H9 (cell line): ENCODE results near the gene AFAP1L1. TPM values are rescaled to one million over a fixed set of nuclear protein-coding genes. Genes with fewer than 3 reads are reported as not detected.

Source experiments
- DNase-seq: peaks from one replicate; pipeline ENCODE4 v3.0.0-alpha.2; 2017
- H2AFZ ChIP-seq: one replicate; pipeline ENCODE4 v1.6.1; 2013; ENCODE audit warnings: mild to moderate bottlenecking, low read length, control low read depth, moderate library complexity
- H2AK5ac ChIP-seq: 2 replicates; pipeline ENCODE4 v1.6.1; 2013; ENCODE audit warnings: low read length, control low read depth, mixed read lengths; ENCODE audit not compliant: insufficient read length
- H2BK120ac ChIP-seq: one replicate; pipeline ENCODE4 v1.6.1; 2013; ENCODE audit warnings: low read depth, mild to moderate bottlenecking, low read length, control low read depth, inconsistent platforms; ENCODE audit not compliant: poor library complexity, severe bottlenecking
- H2BK12ac ChIP-seq: 2 replicates; pipeline ENCODE4 v1.6.1; 2013; ENCODE audit warnings: low read length, control low read depth, mixed read lengths, low read depth; ENCODE audit not compliant: insufficient read length
- H2BK15ac ChIP-seq: 2 replicates; pipeline ENCODE4 v1.6.1; 2013; ENCODE audit warnings: low read depth, low read length, control low read depth
- H2BK20ac ChIP-seq: one replicate; pipeline ENCODE4 v1.6.1; 2013; ENCODE audit warnings: low read depth, mild to moderate bottlenecking, low read length, control low read depth, inconsistent platforms; ENCODE audit not compliant: poor library complexity, severe bottlenecking
- H2BK5ac ChIP-seq: 2 replicates; pipeline ENCODE4 v1.6.1; 2013; ENCODE audit warnings: low read length, control low read depth, mixed read lengths; ENCODE audit not compliant: insufficient read length
- H3K14ac ChIP-seq: 2 replicates; pipeline ENCODE4 v1.6.1; 2013; ENCODE audit warnings: low read length, control low read depth; ENCODE audit not compliant: insufficient read depth
- H3K18ac ChIP-seq: 2 replicates; pipeline ENCODE4 v1.6.1; 2013; ENCODE audit warnings: low read depth, mild to moderate bottlenecking, mixed read lengths, low read length, control low read depth; ENCODE audit not compliant: insufficient read length
- H3K23ac ChIP-seq: 2 replicates; pipeline ENCODE4 v1.6.1; 2013; ENCODE audit warnings: low read length, control low read depth, mixed read lengths, low read depth; ENCODE audit not compliant: insufficient read length
- H3K23me2 ChIP-seq: 2 replicates; pipeline ENCODE4 v1.6.1; 2013; ENCODE audit warnings: low read depth, mild to moderate bottlenecking, mixed read lengths, low read length, control low read depth; ENCODE audit not compliant: insufficient read length, poor library complexity, severe bottlenecking
- H3K27ac ChIP-seq: 2 replicates; pipeline ENCODE4 v1.5.1; 2013; ENCODE audit warnings: low read length, control low read depth, mixed read lengths, low read depth; ENCODE audit not compliant: insufficient read length
- H3K27me3 ChIP-seq: 2 replicates; pipeline ENCODE4 v1.6.1; 2013; ENCODE audit warnings: low read length, control low read depth, inconsistent platforms; ENCODE audit not compliant: insufficient read depth
- H3K4ac ChIP-seq: 2 replicates; pipeline ENCODE4 v1.6.1; 2013; ENCODE audit warnings: low read depth, mild to moderate bottlenecking, control low read depth, inconsistent platforms, low read length, moderate library complexity
- H3K4me1 ChIP-seq: 2 replicates; pipeline ENCODE4 v1.6.1; 2013; ENCODE audit warnings: low read length, control low read depth, inconsistent platforms; ENCODE audit not compliant: insufficient read depth
- H3K4me2 ChIP-seq: 2 replicates; pipeline ENCODE4 v1.6.1; 2013; ENCODE audit warnings: low read length, control low read depth, mixed read lengths; ENCODE audit not compliant: insufficient read length, insufficient read depth
- H3K56ac ChIP-seq: 2 replicates; pipeline ENCODE4 v1.6.1; 2013; ENCODE audit warnings: low read depth, mild to moderate bottlenecking, mixed read lengths, low read length, control low read depth; ENCODE audit not compliant: insufficient read length
- H3K79me1 ChIP-seq: 2 replicates; pipeline ENCODE4 v1.6.1; 2013; ENCODE audit warnings: low read depth, mild to moderate bottlenecking, moderate library complexity, low read length, control low read depth, inconsistent platforms; ENCODE audit not compliant: insufficient read depth, poor library complexity, severe bottlenecking
- H3K79me2 ChIP-seq: 2 replicates; pipeline ENCODE4 v1.6.1; 2013; ENCODE audit warnings: low read length, control low read depth, inconsistent platforms; ENCODE audit not compliant: insufficient read depth
- H3K9ac ChIP-seq: 2 replicates; pipeline ENCODE4 v1.6.1; 2013; ENCODE audit warnings: low read length, control low read depth, mixed read lengths; ENCODE audit not compliant: insufficient read length; ENCODE audit errors: extremely low read depth
- H3K9me3 ChIP-seq: one replicate; pipeline ENCODE4 v1.6.1; 2013; ENCODE audit warnings: low read depth, low read length, inconsistent platforms; ENCODE audit not compliant: control insufficient read depth
- H3T11ph ChIP-seq: one replicate; pipeline ENCODE4 v1.6.1; 2013; ENCODE audit warnings: mild to moderate bottlenecking, low read length, control low read depth, inconsistent platforms
- H4K20me1 ChIP-seq: one replicate; pipeline ENCODE4 v1.6.1; 2013; ENCODE audit not compliant: control insufficient read depth, insufficient read length, insufficient read depth
- H4K5ac ChIP-seq: 2 replicates; pipeline ENCODE4 v1.6.1; 2013; ENCODE audit warnings: low read depth, mild to moderate bottlenecking, mixed read lengths, low read length, control low read depth; ENCODE audit not compliant: insufficient read length
- H4K8ac ChIP-seq: replicated peaks from 2 replicates; pipeline ENCODE4 v1.6.1; 2013; ENCODE audit warnings: low read length, control low read depth, mixed read lengths, low read depth; ENCODE audit not compliant: insufficient read length
- H4K91ac ChIP-seq: 2 replicates; pipeline ENCODE4 v1.6.1; 2013; ENCODE audit warnings: low read depth, mild to moderate bottlenecking, moderate library complexity, mixed read lengths, low read length, control low read depth; ENCODE audit not compliant: insufficient read length
- H3K27ac Mint-ChIP-seq, 3 experiments: 2 replicates in 2 of 3; 3 replicates in 1 of 3; pipeline ENCODE4 v1.8.0; 2020 to 2021; ENCODE audit warnings: mixed read lengths in 3 of 3, mild to moderate bottlenecking in 1 of 3, moderate library complexity in 1 of 3
- H3K27me3 Mint-ChIP-seq: 2 replicates; pipeline ENCODE4 v1.8.0; 2021; ENCODE audit warnings: low read depth, mild to moderate bottlenecking, moderate library complexity, mixed read lengths
- H3K36me3 Mint-ChIP-seq, 3 experiments: 2 replicates in 2 of 3; 3 replicates in 1 of 3; pipeline ENCODE4 v1.8.0; 2020 to 2021; ENCODE audit warnings: low read depth in 3 of 3, mixed read lengths in 3 of 3; ENCODE audit not compliant: insufficient read depth in 1 of 3
- H3K4me1 Mint-ChIP-seq, 2 experiments: 2 replicates each; pipeline ENCODE4 v1.8.0; 2020; ENCODE audit warnings: mixed read lengths in 2 of 2
- H3K4me3 Mint-ChIP-seq, 2 experiments: 2 replicates in 1 of 2; 3 replicates in 1 of 2; pipeline ENCODE4 v1.8.0; 2020 to 2021; ENCODE audit warnings: mild to moderate bottlenecking in 2 of 2, mixed read lengths in 2 of 2, moderate library complexity in 1 of 2
- H3K9me3 Mint-ChIP-seq, 2 experiments: 2 replicates in 1 of 2; 3 replicates in 1 of 2; pipeline ENCODE4 v1.8.0; 2020; ENCODE audit warnings: mild to moderate bottlenecking in 2 of 2, mixed read lengths in 2 of 2, moderate library complexity in 1 of 2
- CTCF ChIP-seq: fragments of 200-600 bp; sonication (generic); conservative IDR thresholded peaks from 3 replicates; pipeline ENCODE4 v1.8.0; 2021; ENCODE audit warnings: antibody characterized with exemption, mild to moderate bottlenecking
- WGBS: extraction: QIAGEN DNeasy Blood & Tissue Kit; methylation state at CpG from one replicate; pipeline ENCODE4 v1.1.7; 2013; ENCODE audit warnings: missing lambda C conversion rate, low lambda C conversion rate, mixed read lengths; ENCODE audit not compliant: insufficient read length; ENCODE audit errors: extremely low coverage; 5-methylcytosine and 5-hydroxymethylcytosine counted together
- total RNA-seq: library from RNA; stranded (reverse); gene quantifications from 2 replicates; pipeline ENCODE4 v1.2.1, GENCODE V29; 2021

The AFAP1L1 gene
- total RNA-seq, 1 experiment from 2014 or later, result 1.8 TPM

DNA sequence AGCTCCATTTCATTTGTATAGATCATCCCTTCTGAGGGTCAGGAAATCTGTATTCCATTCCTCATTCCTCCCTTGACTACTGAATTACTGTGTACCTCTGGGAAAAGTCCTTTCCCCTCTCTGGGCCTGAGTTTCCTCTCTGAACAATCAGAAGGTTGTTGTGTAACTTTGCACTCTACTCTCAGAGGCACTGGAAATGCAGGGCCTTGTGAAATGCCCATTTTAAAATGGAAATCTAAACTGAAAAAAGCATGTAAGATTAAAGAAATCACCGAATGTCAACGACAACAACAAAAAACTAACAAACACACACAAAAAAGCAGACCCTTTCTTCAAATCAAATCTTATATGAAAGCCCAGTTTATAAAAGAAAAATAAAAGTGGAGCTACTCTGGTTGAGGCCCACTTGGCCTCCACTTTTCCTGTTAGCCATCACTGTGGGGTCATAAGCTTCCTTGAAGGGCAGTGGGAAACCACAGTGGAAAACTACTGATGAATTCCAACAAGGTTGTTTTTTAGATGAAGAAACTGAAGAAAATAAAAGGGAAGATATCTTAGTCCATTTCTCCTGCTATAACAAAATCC lies 52.1 kb downstream of the AFAP1L1 start:
- Histone ChIP-seq H3K79me2 (no peaks in the 10 kb centered on the region), H4K8ac (no peak overlapping the region), H2AFZ (no peak overlapping the region), H3T11ph (no peak overlapping the region), H3K27me3 (no peaks in the 10 kb centered on the region; the same call in 1 of the 2 replicates), H3K9ac (no peak overlapping the region), H3K4me2 (no peak overlapping the region), H2BK15ac (no peak overlapping the region), H3K23me2 (no peaks in the 10 kb centered on the region), H3K18ac (no peak overlapping the region), H2AK5ac (no peak overlapping the region), H2BK20ac (no peak overlapping the region), H3K14ac (no peak overlapping the region), H3K27ac (no peak overlapping the region), H3K23ac (no peak overlapping the region), H2BK120ac (no peak overlapping the region), H3K56ac (no peak overlapping the region), H3K4me1 (no peaks in the 10 kb centered on the region), H3K4ac (no peak overlapping the region), H2BK5ac (no peak overlapping the region), H4K5ac (no peak overlapping the region), H3K9me3 (no peaks in the 10 kb centered on the region), H4K91ac (no peak overlapping the region), H4K20me1 (no peaks in the 10 kb centered on the region), H3K79me1 (no peaks in the 10 kb centered on the region), H2BK12ac (no peak overlapping the region)
- Mint-ChIP-seq H3K4me1 (peaks cover 6 to 8% of the 10 kb centered on the region in 2 experiments), H3K27me3 (no peaks in the 10 kb centered on the region; the same call in 1 of the 2 replicates), H3K36me3 (no peaks in the 10 kb centered on the region), H3K4me3 (no peak overlapping the region), H3K27ac (peak overlapping the region in 2 of 3 experiments; percentile 31 to 57; a peak in 2 of 7 replicates), H3K9me3 (no peaks in the 10 kb centered on the region)
- TF ChIP-seq CTCF, result no peak
- 100% methylated on average over 2 of the region's 2 CpGs for WGBS
- DNase-seq, result no peak
